Fibroblast of skin of right biceps (primary cell): ENCODE measurements around the gene LRMDA.
A peak's percentile ranks its signal among the peaks of the same experiment; 100 is the strongest.

Experiments used
- DNase-seq: peaks from one replicate; pipeline ENCODE4 v3.0.0-alpha.2; 2013

Gene LRMDA

DNA sequence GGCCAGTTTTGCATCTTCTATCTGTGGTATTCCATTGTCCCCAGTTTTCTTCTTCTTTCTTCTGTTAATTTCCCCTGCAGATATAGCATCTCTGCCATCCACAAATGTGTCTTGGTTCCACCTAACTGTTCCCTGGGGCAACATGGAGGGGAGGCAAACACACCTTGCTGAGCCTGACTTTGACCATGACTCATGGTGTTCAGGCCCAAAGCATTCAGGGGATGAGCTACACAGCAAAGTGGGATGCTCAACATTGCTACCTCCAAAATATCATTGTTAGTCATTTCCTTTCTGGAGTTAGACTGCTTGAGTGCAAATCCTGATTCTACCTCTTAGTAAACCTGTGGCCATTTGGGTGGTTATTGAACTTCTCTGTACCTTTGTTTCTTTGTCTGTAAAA lies 542.7 kb downstream of the LRMDA start:
- peak; percentile 30 for DNase-seq

DNA sequence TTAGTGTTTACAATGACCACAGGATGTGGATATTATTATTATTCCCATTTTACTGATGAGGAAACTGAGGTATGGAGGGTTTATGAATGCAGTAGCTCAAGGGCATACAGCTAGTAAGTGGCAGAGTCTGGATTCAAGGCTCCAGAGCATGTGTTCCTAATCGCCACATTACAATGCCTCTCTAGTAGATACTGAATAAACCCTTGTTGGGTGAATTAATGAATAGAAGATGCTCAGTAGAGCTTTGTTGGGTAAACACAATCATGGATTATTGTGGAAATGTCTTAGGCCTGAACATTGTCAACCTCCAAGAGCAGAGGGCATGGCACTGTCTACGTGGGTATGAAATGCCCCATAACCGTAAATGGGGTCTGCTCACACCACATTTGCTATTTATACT lies 545.3 kb downstream of the LRMDA start:
- no peak for DNase-seq

DNA sequence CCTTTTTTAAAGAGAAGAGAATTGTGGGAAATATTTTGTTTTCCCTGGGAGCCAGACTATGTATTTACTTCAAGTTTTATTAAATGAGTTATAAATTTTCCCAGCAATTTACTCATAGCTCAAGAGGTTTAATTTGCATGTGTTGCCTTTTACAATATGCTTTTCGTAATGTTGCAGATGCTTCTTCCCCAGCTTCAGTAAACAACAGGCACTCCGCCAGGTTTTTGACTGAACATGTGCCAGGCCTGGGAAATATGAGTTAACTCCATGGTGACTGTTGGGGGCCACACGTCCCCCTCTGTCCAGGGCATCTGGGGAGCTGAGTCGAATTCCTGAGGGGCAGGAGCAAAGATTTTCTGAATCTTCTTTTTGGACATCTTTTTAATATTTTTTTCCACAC lies 545.7 kb downstream of the LRMDA start:
- DNase-seq, result no peak

DNA sequence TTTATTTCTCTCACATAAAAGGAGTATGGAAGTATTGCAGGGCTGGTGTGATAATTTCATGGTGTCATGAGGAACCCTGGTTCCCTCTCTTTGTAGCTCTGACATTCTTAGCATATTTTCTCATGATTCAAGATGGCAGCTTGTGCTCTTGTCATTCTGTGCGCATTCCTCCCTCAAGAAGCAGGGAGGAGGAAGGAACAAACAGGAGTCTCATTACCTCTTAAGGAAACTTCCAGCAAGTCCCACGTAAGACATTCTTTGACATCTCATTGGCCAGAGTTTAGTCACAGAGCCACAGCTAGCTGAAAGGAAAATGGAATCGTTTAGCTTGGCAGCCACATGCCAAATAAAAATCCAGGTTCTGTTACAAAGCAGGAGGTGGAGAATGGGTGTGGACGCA lies 546.8 kb downstream of the LRMDA start:
- DNase-seq, result peak; percentile 49

DNA sequence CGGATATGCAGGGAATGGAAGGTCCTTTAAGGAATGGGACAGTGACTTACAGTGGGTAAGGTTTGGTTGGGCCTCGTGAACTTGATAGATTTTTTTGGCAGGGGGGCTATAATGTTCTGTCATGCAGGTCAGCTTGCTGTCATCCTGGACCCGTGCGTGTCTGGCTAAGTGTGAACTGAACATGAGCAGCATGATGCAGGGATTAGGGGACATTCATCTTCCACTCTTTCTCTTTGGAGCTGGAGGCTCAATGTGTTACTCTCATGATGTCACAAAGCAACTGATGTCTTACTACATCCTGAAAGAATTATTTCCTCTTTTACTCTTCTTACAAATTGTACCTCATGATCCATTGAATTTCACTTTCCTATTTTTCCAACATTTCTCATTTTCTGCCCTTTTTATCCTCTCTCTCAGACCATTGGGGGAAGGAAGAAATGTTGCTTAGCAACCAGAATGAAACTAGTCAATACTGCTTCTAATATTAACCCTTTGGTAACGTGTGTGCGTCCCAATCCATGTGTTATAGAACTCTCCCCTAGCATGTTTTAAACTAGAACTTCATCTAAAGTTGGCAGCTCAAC lies 549.1 kb downstream of the LRMDA start:
- no peak for DNase-seq

DNA sequence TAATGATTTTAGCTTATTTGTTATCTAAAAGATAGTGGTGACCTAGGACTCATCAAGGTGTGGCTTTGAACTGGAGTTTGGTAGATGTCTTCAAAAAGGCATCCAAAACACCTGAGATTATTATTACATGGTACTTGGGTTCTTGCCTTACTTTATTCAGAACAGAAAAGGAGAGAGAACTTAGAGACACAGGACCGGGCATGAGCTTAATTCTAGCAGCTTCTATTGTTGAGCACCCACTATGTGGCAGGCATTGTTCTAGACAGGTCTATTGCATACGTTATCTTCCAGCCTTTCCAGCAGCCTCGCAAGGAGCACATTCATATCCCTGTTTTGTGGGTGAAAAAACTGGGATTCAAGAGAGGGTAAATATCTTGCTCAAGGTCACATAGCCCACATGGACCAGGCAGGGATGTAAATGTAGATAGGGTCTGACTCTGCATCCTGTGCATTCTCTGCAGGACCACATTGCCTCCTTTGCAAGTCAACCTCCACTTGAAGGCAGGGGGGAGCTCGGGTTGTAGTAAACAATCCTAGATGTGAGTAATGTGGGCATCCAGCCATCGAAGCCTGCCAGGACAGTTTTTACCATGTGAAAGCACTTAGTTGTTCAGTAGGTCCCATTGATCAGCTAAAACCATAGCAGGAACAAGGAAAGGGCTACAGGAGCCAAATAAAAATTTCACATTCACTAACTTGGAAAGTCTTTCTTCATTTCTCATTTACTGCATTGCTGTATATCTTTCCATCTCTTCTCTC lies 551.4 kb downstream of the LRMDA start:
- DNase-seq, result peak; percentile 58

DNA sequence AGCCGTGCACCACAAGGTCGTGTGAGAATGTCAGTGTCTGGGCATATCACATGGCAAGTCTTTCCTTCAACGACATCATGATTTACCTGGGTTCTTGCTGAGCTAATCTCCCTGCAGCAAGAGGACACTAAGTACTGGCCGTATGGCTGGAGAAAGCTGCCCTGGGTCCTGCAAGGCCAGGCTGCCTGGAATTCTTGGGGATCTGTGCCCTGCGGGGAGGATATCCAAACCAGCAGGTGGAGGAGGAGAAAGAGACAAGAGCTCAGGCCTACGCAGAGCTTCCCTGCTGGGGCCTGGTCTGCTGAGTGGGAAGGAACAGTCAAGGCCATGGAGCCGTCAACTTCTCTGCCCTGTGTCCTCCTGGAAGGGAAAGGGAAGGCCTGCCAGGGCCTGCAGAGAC lies 552.6 kb downstream of the LRMDA start:
- no peak for DNase-seq

DNA sequence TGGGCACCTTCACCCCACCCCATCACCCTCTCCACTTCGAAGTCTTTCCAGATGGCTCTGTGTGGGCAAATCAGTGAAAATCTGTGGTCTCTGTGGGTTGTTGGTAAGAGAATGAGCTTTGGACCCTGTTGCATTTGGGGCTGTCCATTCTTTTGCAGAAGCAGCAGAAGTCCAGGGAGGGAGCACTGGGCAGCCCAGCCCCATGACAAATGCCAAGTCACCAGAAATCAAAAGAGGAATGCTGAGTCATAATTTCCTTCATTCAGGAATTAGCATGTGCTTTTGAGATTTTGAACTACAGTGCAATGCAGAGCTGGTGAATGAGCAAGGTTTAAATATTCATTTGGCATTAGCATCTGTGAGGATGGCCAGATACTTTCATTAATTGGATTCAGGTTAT lies 556.2 kb downstream of the LRMDA start:
- peak; percentile 60 for DNase-seq

DNA sequence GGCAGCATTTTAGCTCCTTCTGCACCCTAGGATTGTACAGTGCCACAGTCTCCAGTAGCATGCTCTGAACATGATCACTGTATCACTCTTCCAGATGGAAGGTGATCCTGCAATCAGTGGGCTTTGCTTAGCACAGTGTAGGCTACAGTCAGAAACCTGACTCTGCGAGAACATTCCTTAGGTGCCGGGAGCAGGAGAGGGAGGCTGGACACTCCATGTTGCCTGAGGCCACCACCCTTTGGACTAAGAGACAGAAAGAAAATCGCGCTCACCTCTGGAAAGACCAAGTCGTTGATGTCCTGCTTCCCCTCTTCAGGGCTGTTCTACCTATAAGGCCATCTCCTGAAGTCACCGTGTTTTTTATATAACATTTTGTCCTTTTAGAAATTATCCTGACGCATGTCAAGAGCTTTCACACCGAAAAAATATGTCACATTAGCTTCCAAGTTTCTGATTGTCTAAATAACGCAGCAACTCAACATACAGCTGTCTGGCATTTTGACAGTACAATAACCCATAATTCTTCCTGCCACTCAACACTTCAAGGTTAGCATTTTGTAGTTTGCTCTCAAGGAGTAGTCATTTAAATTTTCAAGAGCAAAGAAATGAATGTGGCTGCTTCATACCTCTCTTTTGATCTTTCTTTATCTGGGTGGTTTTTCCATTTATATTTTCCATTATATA lies 563.1 kb downstream of the LRMDA start:
- DNase-seq, result no peak

DNA sequence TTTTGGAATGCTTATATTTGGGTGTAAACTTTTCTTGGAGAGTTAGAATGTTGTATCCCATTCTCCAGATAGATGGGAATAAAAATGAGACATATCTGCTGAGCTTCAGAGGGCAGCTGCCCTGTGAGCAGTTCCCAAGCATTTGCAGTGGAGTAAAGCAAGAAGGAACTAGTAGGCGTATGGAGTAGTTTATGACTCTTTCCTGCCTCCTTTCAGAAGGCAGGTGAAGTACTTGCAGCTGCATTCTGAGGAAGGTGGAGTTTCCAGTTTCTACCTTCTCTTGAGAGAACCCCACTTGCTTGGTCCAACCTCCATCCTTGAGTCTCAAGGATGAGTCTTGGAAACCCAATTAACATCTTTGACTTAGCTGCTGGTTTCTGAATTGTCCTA lies 563.6 kb downstream of the LRMDA start:
- no peak for DNase-seq

DNA sequence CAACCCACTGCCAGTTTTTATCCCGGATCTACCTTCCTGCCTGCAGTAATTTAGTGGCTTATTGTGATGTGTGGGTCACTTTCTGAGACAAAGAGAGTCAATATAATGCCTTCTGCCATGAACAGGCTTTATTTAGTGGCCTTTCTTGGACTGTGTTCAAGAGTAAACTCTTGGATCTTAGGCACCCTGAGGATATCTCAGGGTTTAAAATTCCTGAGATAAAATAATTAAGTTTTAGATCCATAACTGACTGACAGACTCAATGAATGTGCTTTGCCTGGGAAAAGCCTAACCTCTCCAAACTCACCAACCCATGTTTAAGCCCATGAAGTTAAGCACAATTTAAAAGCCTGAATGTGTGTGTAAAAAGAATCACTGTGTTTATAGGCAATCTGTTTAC lies 564.3 kb downstream of the LRMDA start:
- DNase-seq, result no peak

DNA sequence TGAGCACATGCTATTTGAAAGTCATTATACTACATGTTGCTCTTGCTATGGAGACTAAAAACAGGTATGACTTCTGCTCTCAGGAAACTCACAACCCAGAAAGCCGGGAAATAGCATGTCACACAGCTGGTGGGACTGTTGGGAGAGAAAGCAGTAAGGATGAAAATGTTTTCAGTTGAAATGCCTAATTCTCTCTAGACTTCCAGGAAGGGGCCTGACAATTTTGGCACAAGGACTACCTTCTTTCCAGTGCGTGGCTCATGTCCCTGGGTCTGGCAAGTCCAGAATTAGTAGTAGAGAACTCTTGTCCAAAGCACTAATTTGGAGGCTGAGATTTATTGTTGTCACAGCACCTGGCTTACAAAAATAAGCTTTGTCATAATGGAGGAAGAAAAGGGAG lies 567.6 kb downstream of the LRMDA start:
- DNase-seq, result no peak

DNA sequence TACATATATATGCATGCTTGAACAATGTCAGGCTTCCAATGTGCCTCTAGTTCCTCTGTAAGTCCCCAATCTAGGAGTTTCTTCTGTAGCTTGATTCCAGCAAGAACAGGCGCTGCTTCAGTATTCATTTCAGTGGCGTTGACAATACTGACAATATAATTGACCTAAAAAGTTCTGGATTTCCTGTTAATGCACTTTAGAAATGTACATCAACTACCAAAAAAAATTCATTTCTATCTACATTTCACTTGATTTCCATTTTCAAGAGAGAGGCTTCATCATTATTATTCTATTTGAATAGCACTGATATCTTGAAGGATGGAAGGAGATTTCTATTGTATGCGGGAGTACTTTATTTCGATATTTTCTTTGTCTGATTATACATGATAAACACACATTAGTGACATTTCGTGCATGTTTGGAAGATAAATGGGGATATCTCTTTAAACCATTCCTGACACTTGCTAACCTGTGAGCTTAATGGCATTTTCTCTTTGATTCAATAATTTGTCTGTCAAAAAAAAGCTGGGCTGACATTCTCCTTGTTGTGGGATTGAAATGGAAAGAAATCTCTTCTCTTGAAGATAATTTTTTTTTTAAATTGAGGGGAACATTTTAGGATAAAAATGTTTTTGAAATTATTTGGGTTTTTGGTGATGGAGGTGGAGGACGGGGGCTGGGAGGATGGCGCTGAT lies 568.2 kb downstream of the LRMDA start:
- no peak for DNase-seq

DNA sequence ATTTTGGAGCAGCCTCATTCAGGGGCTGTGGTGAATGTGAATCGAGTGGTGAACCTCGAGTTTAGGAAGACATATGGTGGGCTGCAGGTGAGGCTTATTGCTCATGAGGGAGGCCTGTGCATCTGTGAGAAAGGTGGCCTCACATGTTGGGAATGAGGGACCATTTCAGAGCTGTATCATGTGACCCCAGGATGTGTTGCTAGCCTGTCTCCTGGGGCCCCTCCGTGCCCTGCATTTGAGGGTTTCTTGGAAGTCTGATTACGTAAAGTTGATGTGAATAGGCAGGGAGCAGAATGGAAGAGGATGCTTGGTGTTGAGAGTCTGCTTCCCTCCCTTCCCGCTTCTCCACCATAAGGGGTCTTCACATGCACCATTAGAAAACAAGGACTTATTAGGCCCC lies 569.1 kb downstream of the LRMDA start:
- DNase-seq, result no peak

DNA sequence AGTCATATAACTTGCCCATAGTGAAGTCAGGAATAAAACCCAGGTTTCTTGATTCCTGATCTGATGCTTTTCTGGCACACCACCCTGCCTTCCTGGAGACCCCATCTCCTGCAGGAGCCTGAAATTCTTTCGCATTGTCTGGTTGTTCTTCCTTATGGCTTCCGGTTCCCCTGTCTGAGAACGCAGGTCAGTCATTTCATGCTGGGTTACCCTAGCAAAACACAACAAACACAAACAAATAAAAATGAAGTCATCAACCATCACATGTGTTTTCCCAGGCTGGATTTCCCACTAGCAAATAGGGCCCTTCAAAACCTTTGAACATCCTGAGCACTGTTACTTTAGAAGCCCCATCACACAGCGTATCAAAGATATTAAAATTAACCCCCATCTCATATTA lies 569.6 kb downstream of the LRMDA start:
- no peak for DNase-seq

DNA sequence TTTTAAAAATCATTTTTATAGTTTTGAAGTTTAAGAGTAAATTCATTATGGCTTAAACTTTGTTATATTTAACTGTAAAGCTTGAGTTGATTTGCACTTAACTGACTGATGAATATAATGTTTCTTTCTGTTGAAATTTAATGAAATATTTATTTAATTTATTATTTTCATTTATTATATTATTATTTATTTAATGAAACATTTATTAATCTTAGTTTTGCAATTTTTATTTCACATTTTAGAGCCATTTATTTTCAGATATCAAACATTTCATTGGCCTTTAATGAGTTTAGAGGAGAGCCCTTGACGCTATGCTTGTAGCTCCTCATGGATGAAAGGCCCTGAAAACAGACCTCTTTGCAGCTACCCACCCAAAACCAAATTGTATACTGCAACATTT lies 570.0 kb downstream of the LRMDA start:
- DNase-seq, result no peak

DNA sequence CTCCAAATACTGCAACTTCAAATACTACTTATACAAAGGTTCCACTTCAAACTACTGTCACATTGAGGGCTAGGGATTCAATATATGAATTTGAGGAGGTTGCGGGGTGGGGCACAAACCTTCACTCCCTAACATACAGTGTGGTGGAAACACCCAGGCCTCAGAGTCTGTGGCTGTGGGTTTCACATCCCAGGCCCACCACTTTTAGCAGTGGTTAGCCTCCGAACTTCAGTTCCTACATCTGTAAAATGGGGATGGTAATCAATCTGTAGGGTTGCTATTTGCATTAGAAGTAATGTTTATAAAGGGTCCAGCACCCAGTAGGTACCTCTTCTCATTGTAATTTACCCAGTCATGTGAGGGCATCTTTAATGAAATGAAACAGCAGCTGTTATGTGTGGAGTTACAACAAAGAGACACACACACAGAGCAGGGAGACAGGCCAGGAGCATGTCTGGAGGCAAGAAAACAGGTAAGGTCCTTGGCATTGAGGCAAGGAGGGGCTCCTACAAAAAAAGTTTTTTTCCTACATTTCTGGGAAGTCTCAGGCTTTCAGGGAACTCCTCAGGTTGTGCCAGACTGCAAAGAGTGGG lies 570.9 kb downstream of the LRMDA start:
- no peak for DNase-seq

DNA sequence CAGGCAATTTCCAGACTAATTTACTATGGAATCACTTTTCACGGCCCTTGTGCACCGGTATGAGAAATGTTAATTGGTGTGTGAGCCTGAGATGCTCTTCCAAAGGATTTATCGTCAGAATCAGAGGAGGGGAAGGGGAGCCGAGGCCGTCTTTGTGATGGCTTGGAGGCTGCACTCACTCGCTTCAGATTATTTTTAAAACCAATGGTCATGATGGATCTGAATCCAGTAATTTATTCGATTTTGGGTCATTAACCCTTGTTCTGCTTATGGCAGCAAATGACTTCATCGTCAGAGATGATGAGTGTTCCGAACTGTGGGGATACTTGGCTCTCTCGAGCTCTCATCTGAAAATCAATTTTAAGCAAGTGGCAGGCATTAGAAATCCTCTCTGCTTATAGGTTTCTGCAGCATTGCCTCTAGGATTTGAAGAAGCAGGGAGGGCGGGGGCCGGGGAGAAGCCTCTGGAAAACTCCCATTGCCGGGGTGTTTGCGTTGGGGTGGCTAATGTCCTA lies 576.3 kb downstream of the LRMDA start:
- no peak for DNase-seq

DNA sequence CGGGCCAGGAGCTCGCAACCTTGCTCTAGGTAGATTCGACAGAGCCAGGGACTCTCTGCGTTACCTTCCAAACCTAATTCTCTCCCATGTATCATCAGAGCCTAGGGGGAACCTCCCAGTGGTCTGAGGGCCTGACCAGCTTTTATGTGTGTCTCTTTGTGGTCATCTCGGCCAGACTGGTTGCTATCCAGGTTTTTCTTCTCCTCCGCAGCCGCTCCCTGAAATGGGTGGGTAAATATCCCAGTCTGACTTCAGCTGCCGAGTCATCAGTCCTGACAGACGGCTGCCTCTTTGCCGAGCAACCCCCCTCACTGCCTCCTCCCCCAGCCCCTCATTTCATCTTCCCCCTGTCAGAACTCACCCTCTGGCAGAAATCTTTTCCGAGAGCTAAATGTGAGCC lies 578.1 kb downstream of the LRMDA start:
- DNase-seq, result no peak

DNA sequence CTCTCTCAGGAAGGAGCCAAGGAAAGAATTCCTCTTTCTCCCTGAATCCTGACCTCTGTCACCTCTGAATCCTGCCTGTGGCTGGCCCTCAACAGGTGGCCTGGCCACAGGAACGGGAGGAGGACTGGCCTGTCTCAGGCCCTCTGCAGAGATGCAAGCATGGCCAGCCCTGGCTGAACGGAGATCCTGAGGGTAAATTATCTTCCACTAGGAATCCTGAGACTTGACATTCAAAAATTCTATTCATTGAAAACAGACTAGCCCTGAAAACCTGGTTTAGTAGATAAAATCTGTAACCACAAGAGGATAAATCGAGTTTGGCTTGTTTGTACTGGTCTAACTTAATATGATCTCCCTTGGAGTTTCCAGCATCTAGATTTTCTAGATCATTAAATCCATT lies 579.3 kb downstream of the LRMDA start:
- DNase-seq, result no peak

DNA sequence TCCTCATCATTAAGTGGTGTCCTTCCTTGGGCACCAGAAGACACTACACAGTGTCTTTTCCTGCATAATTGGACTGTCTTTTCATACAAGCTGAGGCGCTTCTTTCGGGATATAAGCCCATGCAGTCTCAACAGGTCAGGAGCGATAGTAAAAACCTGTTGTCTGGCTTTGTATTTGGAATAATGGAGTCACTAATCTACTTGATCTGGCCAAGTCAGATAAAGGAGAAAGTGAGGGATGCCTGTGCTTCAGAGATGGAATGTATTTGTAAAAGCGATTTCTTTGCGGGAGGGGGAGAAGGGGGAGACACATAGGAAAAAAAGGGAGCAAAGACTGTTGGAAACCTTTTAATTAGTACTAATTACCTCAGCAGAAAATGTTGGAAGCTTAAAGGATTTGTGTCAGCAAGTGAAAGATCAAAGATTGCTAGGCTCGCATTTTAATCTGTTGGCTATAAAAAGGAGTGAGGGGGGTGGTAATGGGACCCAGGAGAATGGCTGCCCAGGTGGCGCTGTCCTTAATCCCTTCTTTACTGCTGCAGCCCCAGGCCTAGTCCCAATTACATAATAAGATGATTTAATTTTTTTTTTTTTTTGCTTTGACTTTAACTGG lies 581.4 kb downstream of the LRMDA start:
- DNase-seq, result no peak

DNA sequence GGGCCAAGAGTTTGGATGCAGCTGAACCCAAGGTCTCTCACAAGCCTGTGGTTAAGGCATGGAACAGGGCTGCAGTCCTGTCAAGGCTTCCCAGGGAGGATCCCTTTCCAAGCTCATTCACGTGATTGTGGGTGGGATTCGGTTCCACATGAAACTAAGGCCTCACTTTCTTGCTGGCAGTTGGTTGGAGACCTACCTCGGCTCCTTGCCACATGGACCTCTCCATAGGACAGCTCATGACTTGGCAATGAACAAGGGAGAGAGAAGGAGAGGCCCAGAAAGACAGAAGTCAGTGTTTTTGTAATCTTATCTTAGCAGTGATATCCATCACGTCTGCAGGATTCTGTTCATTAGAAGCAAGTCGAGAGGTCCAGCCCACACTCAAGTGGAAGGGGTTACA lies 583.8 kb downstream of the LRMDA start:
- no peak for DNase-seq
